GM18517 (cell line): ENCODE data around the gene CRTAC1.

ENCODE experiments used
- ATAC-seq: cut with Tn5 transposase; IDR thresholded peaks from one replicate; pipeline ENCODE4 v1.9.1; 2021; ENCODE audit warnings: mild to moderate bottlenecking, moderate library complexity; ENCODE audit not compliant: unreplicated experiment

The CRTAC1 gene

GRCh38 chr10:97974526-97975525 is 55.6 kb downstream of the CRTAC1 start:
- no peak for ATAC-seq

GRCh38 chr10:97974100-97974499 is 56.3 kb downstream of the CRTAC1 start:
- no peak for ATAC-seq

DNA sequence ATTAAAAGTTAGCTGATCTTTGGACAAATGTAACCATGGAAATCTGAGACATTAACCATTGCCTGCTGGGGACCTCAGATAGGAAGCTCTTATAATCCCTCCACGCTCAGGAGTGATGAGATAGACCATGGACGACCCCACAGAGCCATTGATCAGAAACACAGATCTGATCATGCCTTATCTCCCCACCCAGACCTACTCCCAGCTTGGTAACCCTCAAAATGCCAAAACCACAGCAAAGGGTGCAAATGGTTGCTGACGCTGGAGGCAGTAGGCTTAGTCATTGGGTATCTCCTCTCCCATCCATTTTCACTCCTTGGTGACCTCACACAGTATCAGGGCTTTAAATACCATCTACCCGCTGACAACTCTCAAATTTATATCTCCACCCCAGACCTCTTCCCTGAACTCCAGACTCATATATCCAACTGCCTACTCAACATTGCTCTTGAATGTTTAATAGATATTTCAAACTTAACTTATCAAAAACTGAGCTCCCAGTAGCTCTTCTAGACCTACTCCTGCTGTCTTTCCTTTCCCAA is 60.8 kb downstream of the CRTAC1 start:
- ATAC-seq = no peak

DNA sequence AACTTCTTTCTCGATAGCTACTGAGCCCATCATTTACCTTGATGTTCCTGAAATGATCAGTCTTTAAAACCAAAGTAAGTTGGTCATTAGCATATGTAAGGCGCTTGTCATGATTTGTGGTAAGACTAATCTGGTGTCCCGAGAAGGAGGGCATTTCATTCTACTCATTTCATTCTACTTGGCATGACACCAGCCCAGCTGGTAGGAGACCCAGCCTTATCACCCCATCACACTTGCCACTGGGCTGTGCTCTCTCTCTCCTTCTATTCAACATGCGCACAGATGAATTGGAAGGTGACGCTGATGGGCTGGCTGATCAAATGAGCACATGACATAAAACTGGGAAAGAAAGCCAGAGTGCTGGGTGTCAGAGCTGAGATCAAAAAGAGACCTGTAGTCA is 65.7 kb downstream of the CRTAC1 start:
- no peak for ATAC-seq

DNA sequence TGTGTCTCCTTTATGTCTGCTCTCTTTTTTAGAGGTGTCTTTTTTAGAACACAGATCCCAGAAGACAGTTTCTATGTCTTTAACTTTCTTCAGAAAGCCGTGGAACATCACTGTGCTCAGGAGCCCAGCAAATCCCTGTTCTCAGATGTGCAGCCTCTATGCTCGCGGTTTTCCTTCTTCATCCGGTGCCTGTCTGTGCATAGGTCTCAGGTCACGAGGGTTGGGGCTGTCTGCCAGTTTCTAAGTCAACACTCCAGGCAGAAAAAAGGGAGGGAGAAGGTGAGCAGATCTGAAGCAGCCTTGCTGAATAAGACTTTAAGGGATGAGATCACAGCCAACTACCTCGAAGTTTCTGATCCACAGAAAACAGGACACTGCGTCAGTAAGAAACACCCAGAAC is 68.5 kb downstream of the CRTAC1 start:
- no peak for ATAC-seq

GRCh38 chr10:97960269-97961056 is 70.0 kb downstream of the CRTAC1 start:
- ATAC-seq = no peak

- ATAC-seq = no peak
Measured at GRCh38 chr10:97949462-97949861, 81.0 kb downstream of the CRTAC1 start.

DNA sequence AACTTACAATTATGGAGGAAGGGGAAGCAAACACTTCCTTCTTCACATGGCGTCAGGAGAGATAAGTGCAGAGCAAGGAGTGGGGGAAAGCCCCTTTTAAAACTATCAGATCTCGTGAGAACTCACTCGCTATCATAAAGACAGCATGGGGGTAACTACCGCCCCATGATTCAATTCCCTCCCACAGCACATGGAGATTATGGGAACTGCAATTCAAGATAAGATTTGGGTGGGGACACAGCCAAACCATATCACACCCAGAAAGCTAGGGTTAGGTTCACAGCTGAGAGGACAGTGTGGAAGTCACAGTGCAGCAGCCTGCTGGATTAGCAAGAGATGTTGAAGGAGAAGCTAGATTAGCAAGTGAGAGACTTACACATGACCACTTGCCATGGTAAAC is 81.6 kb downstream of the CRTAC1 start:
- ATAC-seq = no peak

DNA sequence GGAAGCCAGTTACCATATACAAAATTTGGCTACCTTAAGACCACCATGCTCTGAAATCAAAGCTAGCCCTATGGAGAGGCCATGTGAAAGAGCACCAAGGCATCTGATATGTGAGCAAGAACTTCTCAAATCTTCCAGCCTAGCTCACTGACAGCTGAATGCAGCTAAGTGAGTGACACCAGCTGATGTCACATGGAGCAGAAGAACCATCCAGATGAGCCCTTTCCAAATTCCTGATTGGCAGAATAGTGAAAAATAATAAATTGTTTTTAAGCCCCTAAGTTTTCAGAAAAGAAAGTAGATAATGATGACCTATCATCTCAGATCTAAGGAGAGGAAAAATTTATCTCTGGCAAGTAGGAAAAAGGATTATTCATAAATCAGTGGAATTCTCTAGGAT is 85.6 kb downstream of the CRTAC1 start:
- no peak for ATAC-seq

GRCh38 chr10:97943294-97943693 is 87.1 kb downstream of the CRTAC1 start:
- no peak for ATAC-seq

GRCh38 chr10:97940534-97940933 is 89.9 kb downstream of the CRTAC1 start:
- ATAC-seq = no peak

- ATAC-seq = no peak
Measured at GRCh38 chr10:97939446-97939990, 90.9 kb downstream of the CRTAC1 start.

DNA sequence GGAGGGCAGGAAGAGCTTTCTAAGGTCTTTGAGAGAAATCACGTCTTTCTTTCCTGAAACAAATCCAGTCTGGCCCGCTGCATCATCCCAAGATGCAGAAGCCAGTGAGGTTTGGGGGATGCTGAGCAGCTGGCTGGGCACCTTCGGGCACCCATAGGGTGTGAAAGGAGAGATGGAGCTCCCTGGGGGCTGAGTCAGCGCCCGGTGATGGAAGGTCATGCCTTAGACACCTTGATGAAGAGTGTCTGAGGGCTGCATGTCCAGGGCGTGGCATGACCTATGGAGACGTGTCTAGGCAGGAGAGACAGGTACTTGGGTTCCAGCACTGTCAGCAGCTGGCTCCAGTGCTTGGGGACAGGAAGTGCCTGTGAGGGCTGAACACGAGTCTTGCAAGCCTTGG is 92.5 kb downstream of the CRTAC1 start:
- no peak for ATAC-seq

DNA sequence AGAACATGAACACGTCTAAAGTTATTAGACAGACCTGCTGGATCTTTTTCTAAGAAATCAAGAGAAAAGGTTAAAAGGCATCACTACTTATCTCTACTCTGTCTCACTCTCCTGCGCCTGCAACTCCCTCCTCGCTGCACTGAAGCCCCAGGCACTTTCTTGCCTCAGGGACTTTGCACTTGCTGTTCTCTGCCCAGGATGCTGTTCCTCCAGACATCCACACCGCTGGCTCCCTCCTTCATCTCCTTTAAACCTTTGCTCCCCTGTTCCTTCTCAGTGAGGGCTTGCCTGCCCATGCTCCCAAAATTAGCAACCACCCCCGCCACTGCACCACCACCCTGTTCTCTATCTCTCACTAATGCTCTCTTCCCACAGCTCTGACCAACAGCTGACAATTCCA is 93.4 kb downstream of the CRTAC1 start:
- no peak for ATAC-seq

DNA sequence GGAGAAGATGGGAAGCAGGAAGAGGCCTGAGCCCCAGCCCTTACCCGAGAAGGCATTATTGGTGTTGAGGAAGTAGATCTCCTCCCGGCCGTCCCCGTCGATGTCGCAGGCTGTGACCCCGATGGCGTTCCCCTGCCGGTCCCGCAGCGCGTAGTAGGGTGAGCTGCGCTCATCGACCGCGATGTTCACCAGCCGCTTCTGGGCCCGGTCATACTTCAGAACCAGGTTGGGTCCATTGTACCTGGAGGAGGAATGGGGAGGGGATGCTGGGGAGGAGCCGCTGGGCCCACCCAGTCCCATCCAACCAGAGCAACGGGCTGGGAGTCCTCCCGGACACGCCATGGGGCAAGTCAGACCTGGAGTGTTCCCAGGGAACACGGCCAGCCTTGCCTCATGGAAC is 94.3 kb downstream of the CRTAC1 start:
- ATAC-seq = no peak

- no peak for ATAC-seq
Measured at GRCh38 chr10:97932932-97933530, 97.4 kb downstream of the CRTAC1 start.

GRCh38 chr10:97931041-97931440 is 99.4 kb downstream of the CRTAC1 start:
- no peak for ATAC-seq

- ATAC-seq = no peak
Measured at GRCh38 chr10:97928897-97929296, 101.5 kb downstream of the CRTAC1 start.

- ATAC-seq = no peak
Measured at GRCh38 chr10:97927622-97928021, 102.8 kb downstream of the CRTAC1 start.

DNA sequence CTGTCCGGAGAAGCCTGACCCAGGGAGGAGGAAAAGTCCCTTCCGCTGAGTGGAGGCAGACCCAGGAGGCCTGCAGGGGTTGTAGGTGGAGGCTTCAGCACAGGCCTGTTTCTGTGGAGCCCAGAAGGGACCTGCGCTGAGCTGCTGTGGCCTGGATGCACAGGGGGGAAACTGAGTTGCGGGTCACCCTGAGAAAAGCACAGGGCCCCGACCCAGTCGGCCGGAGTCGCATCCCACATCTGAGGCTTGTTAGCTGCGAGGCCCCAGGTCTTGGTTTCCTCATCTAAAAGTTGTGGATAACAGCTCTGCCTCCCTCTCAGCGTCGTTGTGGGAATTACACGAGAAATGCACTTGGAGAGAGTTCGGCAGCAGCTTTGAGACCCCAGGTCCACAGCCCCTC is 104.4 kb downstream of the CRTAC1 start:
- no peak for ATAC-seq
